GM23338 (cell line): ENCODE measurements around the gene PIAS1. TPM values are rescaled to one million over a fixed set of nuclear protein-coding genes. Genes with fewer than 3 reads are reported as not detected.

Experiments
- ATAC-seq: fragments of 200-7000 bp; cut with Tn5 transposase; 3 replicates; pipeline ENCODE4 v1.9.1; 2020
- DNase-seq: peaks from one replicate; pipeline ENCODE4 v3.0.0-alpha.2; 2015; ENCODE audit warnings: low spot score
- H2AFZ ChIP-seq: fragments of 200-600 bp; sonication (generic); 2 replicates; pipeline ENCODE4 v1.8.0; 2016; ENCODE audit warnings: antibody characterized with exemption, mild to moderate bottlenecking, moderate library complexity
- H3F3A ChIP-seq: fragments of 200-600 bp; sonication (generic); replicated peaks from 2 replicates; pipeline ENCODE4 v1.8.0; 2017; ENCODE audit warnings: antibody characterized with exemption, mixed run types, low read depth
- H3K27ac ChIP-seq: fragments of 200-600 bp; sonication (generic); 2 replicates; pipeline ENCODE4 v1.6.1; 2016; ENCODE audit warnings: low read depth
- H3K27me3 ChIP-seq: fragments of 200-600 bp; sonication (generic); 2 replicates; pipeline ENCODE4 v1.8.0; 2016; ENCODE audit warnings: mild to moderate bottlenecking, mixed run types, moderate library complexity; ENCODE audit not compliant: insufficient read depth
- H3K36me3 ChIP-seq: fragments of 200-600 bp; sonication (generic); 2 replicates; pipeline ENCODE4 v1.8.0; 2016; ENCODE audit warnings: mild to moderate bottlenecking; ENCODE audit not compliant: insufficient read depth
- H3K4me1 ChIP-seq: fragments of 200-600 bp; sonication (generic); 2 replicates; pipeline ENCODE4 v1.8.0; 2016; ENCODE audit warnings: mild to moderate bottlenecking, moderate library complexity; ENCODE audit not compliant: insufficient read depth
- H3K4me2 ChIP-seq: fragments of 200-600 bp; sonication (generic); 2 replicates; pipeline ENCODE4 v1.7.1; 2017; ENCODE audit warnings: mixed run types
- H3K4me3 ChIP-seq: fragments of 200-600 bp; sonication (generic); 2 replicates; pipeline ENCODE4 v1.6.1; 2016; ENCODE audit warnings: mixed run types
- H3K79me2 ChIP-seq: fragments of 200-600 bp; sonication (generic); replicated peaks from 2 replicates; pipeline ENCODE4 v1.8.0; 2017; ENCODE audit warnings: mild to moderate bottlenecking; ENCODE audit not compliant: insufficient read depth
- H3K9me2 ChIP-seq: fragments of 200-600 bp; sonication (generic); 2 replicates; pipeline ENCODE4 v1.8.0; 2017; ENCODE audit not compliant: insufficient read depth
- H4K20me1 ChIP-seq: fragments of 200-600 bp; sonication (generic); replicated peaks from 2 replicates; pipeline ENCODE4 v1.8.0; 2017; ENCODE audit warnings: mild to moderate bottlenecking; ENCODE audit not compliant: insufficient read depth
- H3K27ac Mint-ChIP-seq: 2 replicates; pipeline ENCODE4 v1.8.0; 2020; ENCODE audit warnings: inconsistent platforms, mild to moderate bottlenecking, moderate library complexity, mixed read lengths
- H3K27me3 Mint-ChIP-seq: 3 replicates; pipeline ENCODE4 v1.8.0; 2022; ENCODE audit warnings: low read depth, mild to moderate bottlenecking, moderate library complexity, mixed read lengths, inconsistent platforms; ENCODE audit not compliant: insufficient read depth, poor library complexity
- H3K36me3 Mint-ChIP-seq: 3 replicates; pipeline ENCODE4 v1.8.0; 2021; ENCODE audit warnings: low read depth, mild to moderate bottlenecking, inconsistent platforms, moderate library complexity, mixed read lengths
- H3K4me1 Mint-ChIP-seq: 3 replicates; pipeline ENCODE4 v1.8.0; 2020; ENCODE audit warnings: mild to moderate bottlenecking, inconsistent platforms, mixed read lengths
- H3K4me3 Mint-ChIP-seq: 3 replicates; pipeline ENCODE4 v1.8.0; 2021; ENCODE audit warnings: moderate library complexity, mild to moderate bottlenecking, inconsistent platforms, mixed read lengths
- H3K9me3 Mint-ChIP-seq: 3 replicates; pipeline ENCODE4 v1.8.0; 2020; ENCODE audit warnings: moderate library complexity, mild to moderate bottlenecking, inconsistent platforms, mixed read lengths
- CREB1 ChIP-seq: fragments of 250-450 bp; sonication (Bioruptor Pico); IDR thresholded peaks from 2 replicates; pipeline ENCODE4 v1.5.0; 2020; ENCODE audit warnings: low read depth, mild to moderate bottlenecking, moderate library complexity
- ETS1 ChIP-seq: IDR thresholded peaks from 2 replicates; pipeline ENCODE4 v1.6.1; 2016; ENCODE audit warnings: antibody characterized with exemption
- EZH2 ChIP-seq: fragments of 200-600 bp; sonication (generic); IDR thresholded peaks from one replicate; pipeline ENCODE4 v1.8.0; 2017; ENCODE audit warnings: antibody characterized with exemption, mild to moderate bottlenecking, low read depth; ENCODE audit not compliant: unreplicated experiment
- REST ChIP-seq: IDR thresholded peaks from one replicate; pipeline ENCODE4 v1.6.1; 2018; ENCODE audit warnings: antibody characterized with exemption; ENCODE audit not compliant: unreplicated experiment
- STAT1 ChIP-seq: IDR thresholded peaks from one replicate; pipeline ENCODE4 v1.6.1; 2016; ENCODE audit warnings: antibody characterized with exemption; ENCODE audit not compliant: unreplicated experiment
- ZNF114 ChIP-seq: fragments of 250-450 bp; sonication (Bioruptor Pico); IDR thresholded peaks from 2 replicates; pipeline ENCODE4 v1.5.0; 2020; ENCODE audit warnings: mild to moderate bottlenecking, moderate library complexity
- ZNF462 ChIP-seq: fragments of 250-450 bp; sonication (Bioruptor Pico); IDR thresholded peaks from 2 replicates; pipeline ENCODE4 v1.5.0; 2020; ENCODE audit warnings: mild to moderate bottlenecking, moderate library complexity
- polyA plus RNA-seq: library from polyadenylated mRNA; unstranded; fragments of >200 nt; fragmentation: Nextera tagmentation; extraction: Ambion mirVana; gene quantifications from 2 replicates; pipeline ENCODE4 v1.2.1, GENCODE V29; 2016
- total RNA-seq: library from RNA; depleted of rRNA; stranded (reverse); fragments of >200 nt; shearing (Covaris generic); gene quantifications from 2 replicates; pipeline ENCODE4 v1.2.3, GENCODE V29; 2014

The PIAS1 gene
- total and polyA plus RNA-seq, 2 experiments from 2014 or later: 30.7 to 32.1 TPM

GRCh38 chr15:68175526-68175925 lies 121.4 kb downstream of the PIAS1 start:
- no peak overlapping the region for H3K27ac Mint-ChIP-seq
- ATAC-seq (no peak), DNase-seq (no peak)
- Histone ChIP-seq H2AFZ (no peak overlapping the region), H4K20me1 (peaks cover 6% of the 10 kb centered on the region; the same call in 1 of the 2 replicates), H3F3A (no peaks in the 10 kb centered on the region), H3K27ac (no peak overlapping the region), H3K4me2 (no peak overlapping the region), H3K4me1 (no peaks in the 10 kb centered on the region), H3K4me3 (no peak overlapping the region), H3K9me2 (no peaks in the 10 kb centered on the region), H3K36me3 (0 out of 2 replicates have a peak, but pooled peaks cover 8% of the 10 kb centered on the region), H3K27me3 (no peaks in the 10 kb centered on the region), H3K79me2 (no peaks in the 10 kb centered on the region)
- H3K27me3 Mint-ChIP-seq: no peaks in the 10 kb centered on the region
- no peak for TF ChIP-seq ZNF462 (CRISPR knock-in tag)
- TF ChIP-seq ETS1: no peak
- TF ChIP-seq CREB1 (CRISPR knock-in tag): no peak
- TF ChIP-seq EZH2: no peak
- no peak for TF ChIP-seq ZNF114 (CRISPR knock-in tag)
- TF ChIP-seq STAT1: no peak
- no peak for TF ChIP-seq REST
- no peak overlapping the region for H3K4me3 Mint-ChIP-seq
- H3K36me3 Mint-ChIP-seq: peaks cover 17% of the 10 kb centered on the region; the same call in 2 of the 3 replicates
- no peaks in the 10 kb centered on the region for H3K9me3 Mint-ChIP-seq
- H3K4me1 Mint-ChIP-seq: no peaks in the 10 kb centered on the region
